GM19099 (cell line): ENCODE data around the gene DNAH10.

Experiments
- POLR2A ChIP-seq: IDR thresholded peaks from 3 replicates; pipeline ENCODE4 v1.6.1; 2011; ENCODE audit warnings: low read depth; ENCODE audit not compliant: insufficient read length; ENCODE audit errors: extremely low read depth

The DNAH10 gene

DNA sequence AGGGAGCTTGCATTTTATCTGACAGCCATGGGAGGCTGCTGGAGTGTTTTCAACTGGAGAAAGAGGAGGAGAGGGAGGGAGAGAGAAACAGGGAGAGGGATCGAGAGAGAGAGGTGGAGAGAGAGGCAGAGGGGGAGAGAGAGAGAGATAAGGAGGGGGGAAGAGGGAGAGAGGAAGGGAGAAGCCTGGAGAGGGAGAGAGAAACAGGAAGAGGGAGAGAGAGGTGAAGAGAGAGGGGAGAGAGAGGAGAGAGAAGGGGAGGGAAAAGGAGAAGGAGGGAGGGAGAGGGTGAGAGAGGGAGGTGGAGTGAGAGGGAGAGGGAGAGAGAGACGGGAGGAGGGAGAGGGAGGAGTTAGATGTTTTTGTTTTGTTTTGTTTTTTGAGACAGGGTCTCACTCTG lies 45.6 kb downstream of the DNAH10 start:
- no peak for TF ChIP-seq POLR2A

DNA sequence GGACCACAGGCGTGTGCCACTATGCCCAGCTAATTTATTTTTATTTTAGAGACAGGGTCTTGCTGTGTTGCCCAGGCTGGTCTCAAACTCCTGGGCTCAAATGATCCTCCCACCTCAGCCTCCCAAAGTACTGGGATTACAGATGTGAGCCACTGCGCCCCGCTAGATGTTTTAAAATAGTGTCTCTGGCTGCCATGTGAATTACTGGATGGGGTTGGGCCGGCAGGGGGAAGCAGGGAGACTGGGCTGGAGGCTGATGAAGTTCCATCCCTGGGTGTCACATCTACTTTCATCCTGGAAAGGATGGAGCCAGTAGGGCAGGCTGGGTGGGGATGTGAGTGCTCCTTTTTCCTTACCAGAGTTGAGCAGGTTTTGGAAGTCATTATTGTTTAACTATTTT lies 46.1 kb downstream of the DNAH10 start:
- no peak for TF ChIP-seq POLR2A

DNA sequence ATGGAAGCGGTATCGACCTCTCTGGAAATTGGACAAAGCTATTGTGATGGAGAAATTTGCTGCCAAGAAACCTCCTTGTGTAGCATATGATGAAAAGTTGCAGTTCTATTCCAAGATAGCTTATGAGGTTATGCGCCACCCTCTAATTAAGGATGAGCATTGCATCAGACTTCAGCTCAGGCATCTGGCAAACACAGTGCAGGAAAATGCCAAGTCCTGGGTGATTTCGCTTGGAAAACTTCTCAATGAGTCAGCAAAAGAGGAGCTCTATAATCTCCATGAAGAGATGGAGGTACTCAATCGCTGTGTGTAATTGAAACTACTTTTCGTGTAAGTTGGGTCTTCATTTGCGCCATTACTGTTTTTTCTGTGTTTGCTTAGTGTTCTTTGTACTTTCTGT lies 51.2 kb downstream of the DNAH10 start:
- TF ChIP-seq POLR2A = no peak

GRCh38 chr12:123815968-123816367 lies 53.9 kb downstream of the DNAH10 start:
- TF ChIP-seq POLR2A = no peak

DNA sequence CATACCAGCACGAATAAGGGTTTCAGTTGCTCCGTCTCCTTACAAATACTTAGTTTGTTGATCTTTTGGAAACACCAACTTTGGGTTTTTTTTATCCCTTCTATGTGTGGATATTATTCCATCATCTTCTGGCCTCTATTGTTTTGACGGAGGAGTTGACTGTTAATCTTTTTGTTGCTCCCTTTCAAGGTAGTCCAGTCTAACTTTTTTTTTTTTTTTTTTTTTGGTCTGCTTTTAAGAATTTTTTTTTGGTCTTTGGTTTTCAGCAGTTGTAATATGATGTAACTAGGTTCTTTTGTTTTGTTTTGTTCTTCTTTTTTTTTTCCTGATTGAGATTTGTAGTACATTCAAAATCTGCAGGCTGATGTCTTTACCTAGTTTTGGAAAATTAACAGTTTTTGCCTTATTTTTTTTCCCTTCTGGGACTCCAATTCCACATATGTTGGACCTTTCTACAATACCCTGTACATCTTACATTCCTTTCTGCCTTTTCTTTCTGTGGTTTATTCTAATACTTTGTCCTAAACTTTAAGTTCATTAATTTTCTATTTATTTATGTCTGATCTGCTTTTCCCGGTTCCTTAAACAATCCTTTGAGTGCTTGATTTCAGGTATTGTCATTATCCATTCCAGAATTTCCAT lies 54.9 kb downstream of the DNAH10 start:
- no peak for TF ChIP-seq POLR2A

DNA sequence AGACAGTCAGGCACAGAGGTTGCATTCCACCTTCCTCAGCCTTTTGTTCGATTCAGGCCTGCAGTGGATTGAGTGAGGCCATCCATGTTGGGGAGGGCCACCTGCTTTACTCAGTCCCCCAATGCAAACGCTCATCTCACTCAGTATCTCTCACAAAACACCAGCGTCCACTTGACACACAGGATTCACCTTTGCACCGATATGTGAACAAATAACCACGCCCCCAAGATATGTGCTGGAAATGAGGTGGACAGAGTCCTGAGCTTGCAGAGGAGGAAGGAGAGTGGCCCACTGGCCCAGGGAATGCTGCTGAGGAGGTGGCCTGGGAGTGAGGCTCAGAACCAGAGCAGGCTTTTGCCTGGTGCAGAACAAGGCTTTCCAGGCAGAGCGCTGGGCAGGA lies 60.7 kb downstream of the DNAH10 start:
- TF ChIP-seq POLR2A = no peak

GRCh38 chr12:123828120-123828519 lies 66.0 kb downstream of the DNAH10 start:
- TF ChIP-seq POLR2A = no peak

GRCh38 chr12:123828854-123829547 lies 66.9 kb downstream of the DNAH10 start:
- no peak for TF ChIP-seq POLR2A

GRCh38 chr12:123829561-123829960 lies 67.5 kb downstream of the DNAH10 start:
- no peak for TF ChIP-seq POLR2A

DNA sequence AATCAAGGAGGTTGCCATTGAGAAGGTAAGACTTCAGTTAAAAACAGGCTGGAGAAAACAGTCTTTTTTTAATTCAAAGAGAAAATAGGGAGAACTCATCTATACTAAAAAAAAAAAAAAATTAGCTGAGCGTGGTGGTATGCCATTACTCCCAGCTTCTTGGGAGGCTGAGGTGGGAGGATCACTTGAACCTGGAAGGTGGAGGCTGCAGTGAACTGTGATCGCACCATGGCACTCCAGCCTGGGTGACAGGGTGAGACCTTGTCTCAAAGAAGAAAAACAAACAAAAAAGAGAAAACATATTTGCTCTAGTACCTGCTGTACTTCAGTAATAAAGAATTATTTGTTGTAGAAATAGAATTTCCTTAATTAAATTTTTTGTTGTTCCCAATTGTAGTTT lies 68.6 kb downstream of the DNAH10 start:
- no peak for TF ChIP-seq POLR2A

GRCh38 chr12:123832052-123832451 lies 70.0 kb downstream of the DNAH10 start:
- TF ChIP-seq POLR2A = no peak

- no peak for TF ChIP-seq POLR2A
Observed at GRCh38 chr12:123833830-123834229, 71.7 kb downstream of the DNAH10 start.

DNA sequence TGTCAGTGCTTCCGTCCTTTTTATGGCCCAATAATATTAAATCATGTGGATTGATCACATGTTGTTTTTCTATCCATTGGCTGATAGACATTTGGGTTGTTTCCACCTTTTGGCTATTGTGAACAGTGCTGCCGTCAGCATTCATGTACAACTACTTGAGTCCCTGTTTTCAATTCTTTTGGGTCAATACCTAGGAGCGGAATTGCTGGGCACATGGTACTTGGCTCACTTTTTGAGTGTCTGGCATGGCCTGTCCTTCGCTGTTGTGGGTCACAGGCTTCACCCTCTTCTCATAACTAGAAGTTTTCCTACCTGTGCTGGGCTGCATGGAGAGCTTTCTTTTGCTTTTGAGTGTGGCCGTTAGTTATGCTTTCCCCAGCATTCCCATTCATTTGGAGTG lies 72.7 kb downstream of the DNAH10 start:
- no peak for TF ChIP-seq POLR2A

- TF ChIP-seq POLR2A = no peak
Observed at GRCh38 chr12:123836292-123836691, 74.2 kb downstream of the DNAH10 start.

DNA sequence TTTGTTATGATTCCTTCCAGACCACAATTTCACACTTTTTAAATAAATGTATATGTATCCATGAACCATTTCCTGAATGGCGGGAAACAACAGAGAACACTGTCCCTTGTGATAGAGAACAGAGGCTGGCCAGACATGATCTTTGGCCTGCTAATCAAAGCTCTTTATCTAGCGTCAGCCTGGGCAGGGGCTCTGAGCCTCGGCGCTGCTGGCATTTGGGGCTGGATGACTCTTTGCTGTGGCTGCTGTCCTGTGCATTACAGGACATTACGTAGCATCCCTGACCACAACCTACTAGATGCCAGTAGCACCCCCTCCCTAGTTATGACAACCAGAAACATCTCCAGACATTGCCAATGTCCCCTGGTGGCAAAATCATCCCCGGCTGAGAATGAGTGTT lies 77.7 kb downstream of the DNAH10 start:
- no peak for TF ChIP-seq POLR2A

GRCh38 chr12:123840765-123841425 lies 78.8 kb downstream of the DNAH10 start:
- no peak for TF ChIP-seq POLR2A

DNA sequence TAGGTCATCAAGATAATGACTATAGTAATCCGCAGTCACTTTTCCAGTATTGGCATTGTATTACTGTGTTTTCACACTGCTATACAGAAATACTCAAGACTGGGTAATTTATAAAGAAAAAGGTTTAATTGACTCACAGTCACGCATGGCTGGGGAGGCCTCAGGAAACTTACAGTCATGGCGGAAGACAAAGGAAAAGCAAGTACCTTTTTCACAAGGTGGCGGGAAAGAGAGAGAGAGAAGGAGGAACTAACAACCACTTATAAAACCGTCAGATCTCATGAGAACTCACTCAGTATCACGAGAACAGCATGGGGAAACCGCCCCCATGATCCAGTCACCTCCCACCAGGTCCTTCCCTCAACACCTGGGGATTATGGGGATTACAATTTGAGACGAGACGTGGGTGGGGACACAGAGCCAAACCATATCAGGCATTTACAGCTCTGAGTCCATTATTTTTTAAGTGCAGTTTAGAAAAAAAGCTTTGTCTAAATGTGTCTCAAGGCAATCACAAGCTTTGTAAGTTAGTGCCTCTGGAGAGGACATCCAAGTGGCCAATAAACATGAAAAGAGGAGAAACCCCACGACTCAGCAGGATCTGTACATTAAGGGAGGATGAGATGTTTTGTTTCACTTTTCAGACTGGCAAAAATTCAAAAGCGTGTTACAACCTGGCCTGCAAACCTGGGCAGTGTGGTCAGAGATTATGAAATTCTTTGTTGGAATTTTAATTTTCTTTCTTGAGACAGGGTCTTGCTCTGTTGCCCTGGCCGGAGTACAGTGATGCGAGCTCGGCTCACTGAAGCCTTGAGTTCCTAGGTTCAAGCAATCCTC lies 82.0 kb downstream of the DNAH10 start:
- TF ChIP-seq POLR2A = no peak
